HG03064 (cell line): ENCODE data around the gene TOMM34.
A peak's percentile ranks its signal among the peaks of the same experiment; 100 is the strongest.

Experiments
- ATAC-seq: cut with Tn5 transposase; IDR thresholded peaks from one replicate; pipeline ENCODE4 v1.9.1; 2021; ENCODE audit warnings: low read depth; ENCODE audit not compliant: unreplicated experiment

TOMM34 gene, protein sequence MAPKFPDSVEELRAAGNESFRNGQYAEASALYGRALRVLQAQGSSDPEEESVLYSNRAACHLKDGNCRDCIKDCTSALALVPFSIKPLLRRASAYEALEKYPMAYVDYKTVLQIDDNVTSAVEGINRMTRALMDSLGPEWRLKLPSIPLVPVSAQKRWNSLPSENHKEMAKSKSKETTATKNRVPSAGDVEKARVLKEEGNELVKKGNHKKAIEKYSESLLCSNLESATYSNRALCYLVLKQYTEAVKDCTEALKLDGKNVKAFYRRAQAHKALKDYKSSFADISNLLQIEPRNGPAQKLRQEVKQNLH

DNA sequence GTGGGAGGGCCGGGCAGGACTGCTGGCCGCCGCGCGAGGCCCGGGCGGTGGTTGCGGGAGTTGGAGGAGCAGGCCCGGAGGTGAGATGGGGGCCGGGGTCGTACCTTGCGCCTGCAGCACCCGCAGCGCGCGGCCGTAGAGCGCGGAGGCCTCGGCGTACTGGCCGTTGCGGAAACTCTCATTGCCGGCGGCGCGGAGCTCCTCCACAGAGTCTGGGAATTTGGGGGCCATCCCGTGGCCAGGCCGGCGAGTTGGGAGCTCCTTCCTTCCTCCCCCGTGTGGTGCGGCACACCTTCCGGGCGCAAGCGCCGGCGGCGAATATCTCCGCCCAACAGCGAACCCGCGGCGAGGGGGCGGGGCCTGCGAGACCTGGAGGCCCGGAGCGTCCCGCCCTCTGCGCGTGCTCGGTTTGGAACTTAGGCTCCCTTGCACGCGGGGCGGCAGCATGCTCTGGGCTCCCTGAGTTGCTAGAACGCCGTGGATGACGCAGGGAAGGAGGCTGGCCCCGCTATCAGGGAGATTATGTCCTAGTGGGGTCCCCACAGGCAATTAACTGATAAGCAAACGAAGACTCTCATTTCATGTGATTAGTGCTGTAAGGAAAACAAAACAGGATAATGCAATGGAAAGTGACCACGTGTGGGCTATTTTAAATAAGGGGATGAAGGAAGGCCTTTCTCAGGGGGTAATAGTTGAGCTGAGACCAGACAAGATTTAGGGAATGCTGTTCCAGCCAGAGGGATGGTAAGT, at the start of gene TOMM34:
Gene TOMM34 (minus strand): TSS at position 295 of the 750 bp plus-strand sequence. CDS start 64 bp downstream, at position 231.
- peak; percentile 75 for ATAC-seq

DNA sequence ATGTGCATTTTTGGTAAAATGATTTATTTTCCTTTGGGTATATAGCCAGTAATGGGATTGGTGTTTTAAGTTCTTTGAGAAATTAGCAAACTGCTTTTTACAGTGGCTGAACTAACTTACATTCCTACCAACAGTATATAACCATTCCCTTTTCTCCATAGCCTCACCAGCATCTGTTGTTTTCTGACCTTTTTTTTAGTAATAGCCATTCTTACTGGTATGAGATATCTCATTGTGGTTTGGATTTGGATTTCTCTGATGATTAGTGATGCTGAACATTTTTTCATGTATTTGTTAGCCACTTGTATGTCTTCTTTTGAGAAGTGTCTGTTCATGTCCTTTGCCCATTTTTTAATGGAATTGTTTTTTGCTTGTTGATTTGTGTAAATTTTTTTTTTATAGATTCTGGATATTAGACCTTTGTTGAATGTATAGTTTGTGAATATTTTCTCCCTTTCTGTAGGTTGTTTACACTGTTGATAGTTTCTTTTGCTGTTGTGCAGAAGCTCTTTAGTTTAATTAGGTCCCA, 48.4 kb upstream of the TOMM34 start:
- no peak for ATAC-seq

DNA sequence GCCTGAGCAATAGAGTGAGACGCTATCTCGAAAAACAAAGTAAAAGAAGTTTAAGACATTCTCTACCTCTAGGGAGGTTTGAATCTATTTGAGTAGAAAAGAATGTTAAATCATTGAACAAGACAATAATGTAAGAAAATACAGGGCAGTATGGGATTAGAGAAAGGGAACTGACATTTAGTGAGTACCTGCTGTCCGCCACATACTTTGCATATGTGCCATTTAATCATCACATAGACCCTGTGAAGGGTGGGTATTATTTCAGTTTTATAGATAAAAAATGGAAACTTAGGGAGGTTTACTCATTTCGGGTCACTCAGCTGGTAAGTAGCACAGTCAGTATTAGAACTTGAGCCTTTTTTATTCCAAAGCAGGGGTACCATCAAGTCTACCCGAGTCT, 37.5 kb upstream of the TOMM34 start:
- ATAC-seq = no peak

DNA sequence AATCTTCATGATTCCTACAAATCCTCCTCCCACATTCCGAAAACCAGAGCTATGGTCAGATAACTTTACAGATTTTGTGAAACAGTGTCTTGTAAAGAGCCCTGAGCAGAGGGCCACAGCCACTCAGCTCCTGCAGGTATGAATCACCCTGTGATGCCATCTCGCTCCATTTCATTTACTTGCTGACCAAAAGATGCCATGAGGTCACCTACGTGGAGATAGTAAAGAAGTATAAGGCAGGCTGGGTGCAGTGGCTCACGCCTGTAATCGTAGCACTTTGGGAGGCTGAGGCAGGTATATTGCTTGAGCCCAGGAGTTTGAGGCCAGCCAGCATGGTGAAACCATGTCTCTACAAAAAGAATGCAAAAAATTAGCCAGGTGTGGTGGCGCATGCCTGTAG, 37.0 kb upstream of the TOMM34 start:
- no peak for ATAC-seq

DNA sequence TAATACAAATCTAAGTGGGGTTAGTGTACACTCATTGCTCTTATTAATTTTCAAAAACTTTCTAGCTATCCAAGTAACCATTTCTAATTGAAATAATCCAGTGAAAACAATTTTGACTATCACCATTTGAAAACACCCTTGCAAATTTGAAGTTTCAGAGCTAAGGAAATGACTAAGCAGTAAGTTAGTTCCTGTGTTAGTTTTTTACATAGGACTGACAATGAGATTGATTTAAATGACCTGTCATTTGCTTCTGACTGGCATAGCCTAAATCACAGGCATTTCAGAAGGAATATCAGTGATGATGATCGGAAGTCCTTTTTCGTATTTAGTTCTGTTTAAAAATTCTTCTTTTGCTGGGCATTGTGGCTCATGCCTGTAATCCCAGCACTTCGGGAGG, 33.1 kb upstream of the TOMM34 start:
- no peak for ATAC-seq

DNA sequence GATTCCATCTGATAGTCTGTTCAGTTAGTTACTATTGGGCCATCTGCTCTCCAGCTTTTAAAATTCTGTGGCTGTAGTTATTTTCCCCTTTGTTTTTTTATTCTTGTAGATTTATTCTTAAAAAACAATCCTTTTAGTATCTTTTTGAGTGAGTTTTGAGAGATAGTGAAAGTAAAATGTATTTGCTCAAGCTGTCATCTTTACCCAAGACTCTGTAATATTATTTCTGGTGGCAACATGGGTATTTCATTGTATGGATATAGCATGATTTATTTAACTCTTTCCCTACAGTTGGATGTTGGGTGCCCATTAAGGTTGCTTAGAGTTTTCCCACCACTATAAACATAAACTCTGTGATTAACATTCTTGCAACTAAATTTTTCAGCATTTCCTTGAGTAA, 30.8 kb upstream of the TOMM34 start:
- ATAC-seq = no peak

DNA sequence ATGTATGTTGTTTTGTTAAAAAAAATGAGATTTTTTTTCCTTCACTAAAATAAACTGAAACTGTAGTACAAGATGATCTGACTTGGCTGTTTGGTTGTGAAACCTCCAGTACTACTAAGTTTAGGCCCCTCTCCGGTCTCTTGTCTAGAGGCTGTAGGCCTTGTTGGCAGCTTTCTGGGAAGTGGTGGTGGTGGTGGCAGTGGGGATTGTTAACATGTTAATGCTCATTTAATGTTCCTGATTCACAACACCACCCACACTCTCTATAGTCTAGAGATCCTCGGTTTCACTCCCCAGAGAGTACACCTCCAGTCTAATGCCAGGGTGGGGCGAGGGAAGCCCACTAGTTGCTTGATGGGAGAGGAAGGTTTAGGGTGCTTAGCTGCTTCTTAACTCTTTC, 30.2 kb upstream of the TOMM34 start:
- ATAC-seq = no peak

DNA sequence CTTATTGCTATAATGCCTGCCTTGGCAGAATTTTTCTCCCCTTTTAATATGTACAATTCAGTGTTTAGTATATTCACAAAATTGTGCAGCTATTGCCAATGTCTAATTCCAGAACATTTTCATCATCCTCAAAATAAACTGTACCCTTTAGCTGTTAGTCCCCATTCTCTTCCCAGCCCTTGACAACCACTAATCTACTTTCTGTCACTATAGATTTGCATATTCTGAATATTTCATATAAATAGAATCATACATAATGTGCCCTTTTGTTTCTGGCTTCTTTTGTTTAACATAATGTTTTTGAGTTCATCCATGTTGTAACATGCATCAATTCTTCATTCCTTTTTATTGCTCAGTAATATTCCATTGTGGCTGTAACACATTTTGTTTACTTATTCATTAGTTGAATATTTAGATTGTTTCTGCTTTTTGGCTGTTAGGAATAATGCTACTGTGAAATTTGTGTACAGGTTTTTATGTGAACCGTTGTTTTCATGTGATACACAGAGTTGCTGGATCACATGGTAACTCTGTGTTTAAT, 28.5 kb upstream of the TOMM34 start:
- ATAC-seq = no peak

DNA sequence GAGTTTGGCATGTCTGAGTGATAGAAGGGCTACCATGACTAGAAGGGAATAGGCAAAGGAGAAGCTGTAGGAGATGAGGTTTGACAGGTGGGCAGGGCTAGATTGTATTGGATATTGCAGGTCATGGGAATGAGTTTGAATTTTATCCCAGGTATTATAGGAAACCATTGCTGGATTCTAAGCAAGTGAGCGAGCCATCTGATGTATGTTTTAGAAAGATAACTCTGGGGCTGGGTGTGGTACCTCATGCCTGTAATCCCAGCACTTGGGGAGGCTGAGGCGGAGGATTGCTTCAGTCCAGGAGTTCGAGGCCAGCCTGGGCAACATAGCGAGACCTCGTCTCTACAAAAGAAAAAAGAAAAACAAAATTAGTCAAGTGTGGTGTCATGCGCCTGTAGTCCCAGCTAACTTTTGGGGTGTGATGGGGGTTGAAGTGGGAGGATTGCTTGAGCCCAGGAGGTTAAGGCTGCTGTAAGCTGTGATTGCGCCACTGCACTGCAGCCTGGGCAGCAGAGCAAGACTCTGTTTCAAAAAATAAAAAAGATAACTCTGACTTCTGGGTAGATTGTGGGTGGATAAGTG, 23.0 kb upstream of the TOMM34 start:
- ATAC-seq = no peak

DNA sequence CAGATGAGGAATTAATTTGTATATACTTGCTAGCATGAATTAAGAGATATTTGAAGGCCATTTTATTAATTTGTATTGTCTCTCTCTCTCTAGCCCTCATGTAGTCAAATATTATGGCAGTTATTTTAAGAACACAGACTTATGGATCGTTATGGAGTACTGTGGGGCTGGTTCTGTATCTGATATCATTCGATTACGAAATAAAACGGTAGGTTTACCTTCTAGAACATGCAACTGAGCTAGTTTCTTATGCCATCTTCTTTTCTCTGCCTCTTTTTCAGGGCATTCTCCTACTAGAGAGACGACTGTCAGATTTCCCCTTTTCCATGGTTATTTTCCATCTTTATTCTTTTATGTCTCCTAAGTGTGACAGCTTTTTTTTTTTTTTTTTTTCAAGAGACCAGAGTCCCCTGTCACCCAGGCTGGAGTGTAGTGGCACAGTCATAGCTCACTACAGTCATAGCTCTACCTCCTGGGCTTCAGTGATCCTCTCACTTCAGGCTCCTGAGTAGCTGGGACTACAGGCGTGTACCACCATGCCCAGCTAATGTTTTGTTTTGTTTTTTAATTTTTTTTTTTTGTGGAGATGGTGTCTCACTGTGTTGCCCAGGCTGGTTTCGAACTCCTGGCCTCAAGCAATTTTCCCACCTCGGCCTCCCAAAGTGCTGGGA, 21.7 kb upstream of the TOMM34 start:
- no peak for ATAC-seq

DNA sequence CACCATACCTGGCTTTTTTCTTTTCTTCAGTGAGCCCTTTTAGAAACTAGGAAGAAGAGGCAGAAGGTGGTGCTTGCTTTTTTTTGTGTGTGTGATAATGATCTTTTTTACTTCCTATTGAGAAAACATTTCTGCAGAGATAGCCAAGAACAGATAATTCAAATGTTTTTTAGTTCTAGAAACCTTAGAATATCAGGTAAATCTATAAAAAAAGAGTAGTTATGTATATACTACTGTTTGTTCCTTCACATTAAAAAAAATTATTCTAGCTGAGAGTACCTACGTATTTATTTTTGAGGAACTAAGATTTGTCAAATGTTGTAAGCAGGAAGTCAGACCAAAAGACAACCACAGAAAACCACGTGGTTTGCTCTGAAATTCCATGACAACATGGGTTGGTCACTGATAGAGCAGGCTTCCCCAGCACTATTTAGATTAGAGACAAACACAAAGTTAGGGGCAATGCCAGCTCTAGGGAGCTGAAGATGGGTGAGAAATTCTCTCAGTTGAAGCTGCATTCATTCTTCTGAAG, 19.0 kb upstream of the TOMM34 start:
- ATAC-seq = peak; percentile 70

DNA sequence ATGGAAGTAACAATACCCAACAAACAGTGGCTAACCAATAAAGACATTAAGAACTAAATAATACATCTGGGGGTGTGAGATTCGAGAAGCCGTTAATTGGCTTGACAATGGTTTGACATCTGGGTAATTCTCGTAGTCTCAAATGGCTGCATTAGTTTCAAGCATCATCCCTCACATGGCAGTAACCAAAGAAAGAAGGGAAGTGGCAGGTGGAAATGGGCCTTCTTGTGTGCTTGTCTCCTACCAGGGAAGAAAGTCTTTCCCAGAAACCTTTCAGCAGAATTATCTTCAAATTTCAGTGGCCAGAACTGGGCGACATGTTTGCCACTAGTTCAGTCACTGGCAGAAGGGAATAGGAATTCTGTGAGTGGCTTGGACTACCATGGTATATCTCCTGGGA, 16.5 kb upstream of the TOMM34 start:
- ATAC-seq = no peak

DNA sequence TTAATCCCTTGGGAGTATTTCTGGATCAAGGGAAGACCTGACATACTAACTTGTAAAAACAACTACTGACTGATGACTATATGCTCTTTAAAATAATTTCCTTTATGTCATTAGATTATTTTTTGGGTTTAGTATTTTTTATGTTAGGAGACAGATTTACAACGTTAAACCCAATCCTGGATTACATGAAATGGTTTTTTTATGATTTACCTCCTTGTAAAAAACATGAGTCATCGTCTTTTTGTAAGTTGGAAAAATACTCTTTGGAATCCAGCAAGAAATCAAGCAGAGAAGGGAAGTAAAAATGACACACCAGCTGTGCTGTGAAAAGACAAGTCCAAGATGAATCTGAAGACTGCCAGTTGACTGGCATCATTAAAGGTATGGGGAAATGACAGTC, 12.9 kb upstream of the TOMM34 start:
- ATAC-seq = no peak

DNA sequence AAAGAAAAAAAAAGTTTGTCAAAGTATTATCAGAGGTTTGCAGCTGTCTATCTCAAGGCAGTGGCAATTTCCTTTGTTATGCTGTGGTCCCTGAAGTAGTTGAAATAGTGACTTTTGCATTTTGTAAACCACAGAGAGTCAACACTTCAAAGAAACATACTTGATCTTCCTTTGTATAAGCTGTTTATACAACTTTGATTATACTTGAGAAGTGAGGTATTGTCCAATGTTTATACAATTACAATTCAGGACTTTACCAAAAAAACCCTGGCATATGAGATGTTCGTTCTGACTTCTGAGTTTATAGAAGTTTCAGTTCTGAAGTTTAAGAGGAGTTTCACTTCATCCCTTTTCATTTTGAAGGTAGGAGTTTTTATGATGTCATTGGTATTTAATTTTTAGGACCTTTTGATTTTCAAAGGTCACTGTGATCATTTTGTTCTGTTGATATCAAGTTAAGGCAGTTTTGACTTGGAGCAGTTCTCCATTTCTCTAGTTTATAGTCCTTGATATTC, 10.1 kb upstream of the TOMM34 start:
- ATAC-seq = no peak

DNA sequence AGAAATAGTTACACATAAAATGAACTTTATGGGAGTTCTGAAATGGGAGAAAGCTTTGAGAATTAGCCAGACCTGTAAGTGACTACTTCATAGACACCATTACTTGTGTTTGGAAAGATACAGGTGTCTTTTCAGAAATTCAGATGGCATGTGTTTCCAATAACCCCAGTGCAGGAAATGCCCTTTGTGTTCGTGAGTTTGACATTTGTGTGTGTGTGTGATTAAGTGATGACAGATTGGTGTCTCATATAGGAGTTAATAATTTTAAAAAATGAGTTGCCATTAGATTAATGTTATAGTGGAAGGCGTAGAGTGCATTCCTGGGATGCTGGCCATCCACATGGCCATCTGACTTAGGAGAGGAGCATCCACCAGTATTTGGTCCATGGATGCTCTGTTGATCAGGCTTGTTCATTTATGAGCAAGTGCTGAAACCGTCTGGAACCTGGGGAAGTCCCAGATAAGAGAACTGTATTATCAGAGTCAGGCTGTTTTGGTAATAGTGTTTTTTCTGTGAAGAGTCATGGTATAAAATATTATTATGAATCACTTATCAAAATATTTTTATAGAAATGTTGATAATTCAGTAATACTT, 9.2 kb upstream of the TOMM34 start:
- no peak for ATAC-seq

DNA sequence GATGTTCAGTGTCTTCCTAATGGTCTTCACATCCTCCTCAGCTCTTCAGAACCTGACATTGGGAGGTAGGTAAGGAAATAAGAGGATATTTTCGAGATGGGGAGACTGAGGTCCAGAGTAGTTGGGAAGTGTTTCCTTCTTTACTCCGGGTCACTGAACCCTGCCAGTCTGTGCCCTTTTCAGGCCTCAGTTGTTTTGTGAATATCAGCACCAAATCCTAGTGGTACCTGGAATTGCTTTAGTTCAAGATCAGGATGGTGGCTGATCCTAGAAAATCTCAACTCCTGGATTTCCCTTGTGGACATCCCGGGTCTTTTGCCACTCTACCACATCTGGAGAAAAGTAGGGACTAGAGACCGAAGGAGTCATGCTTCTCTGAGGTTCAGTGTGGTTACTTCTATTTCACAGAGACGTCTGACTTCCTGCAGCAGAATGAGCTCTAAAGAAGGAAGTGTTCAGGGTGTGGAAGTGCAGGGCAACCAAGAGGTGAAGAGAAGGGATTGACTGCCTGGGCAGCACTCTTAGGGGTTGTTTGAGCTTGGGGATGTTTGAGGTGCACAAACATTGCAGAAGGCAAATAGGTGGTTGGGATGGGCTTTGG, 7.1 kb upstream of the TOMM34 start:
- no peak for ATAC-seq

DNA sequence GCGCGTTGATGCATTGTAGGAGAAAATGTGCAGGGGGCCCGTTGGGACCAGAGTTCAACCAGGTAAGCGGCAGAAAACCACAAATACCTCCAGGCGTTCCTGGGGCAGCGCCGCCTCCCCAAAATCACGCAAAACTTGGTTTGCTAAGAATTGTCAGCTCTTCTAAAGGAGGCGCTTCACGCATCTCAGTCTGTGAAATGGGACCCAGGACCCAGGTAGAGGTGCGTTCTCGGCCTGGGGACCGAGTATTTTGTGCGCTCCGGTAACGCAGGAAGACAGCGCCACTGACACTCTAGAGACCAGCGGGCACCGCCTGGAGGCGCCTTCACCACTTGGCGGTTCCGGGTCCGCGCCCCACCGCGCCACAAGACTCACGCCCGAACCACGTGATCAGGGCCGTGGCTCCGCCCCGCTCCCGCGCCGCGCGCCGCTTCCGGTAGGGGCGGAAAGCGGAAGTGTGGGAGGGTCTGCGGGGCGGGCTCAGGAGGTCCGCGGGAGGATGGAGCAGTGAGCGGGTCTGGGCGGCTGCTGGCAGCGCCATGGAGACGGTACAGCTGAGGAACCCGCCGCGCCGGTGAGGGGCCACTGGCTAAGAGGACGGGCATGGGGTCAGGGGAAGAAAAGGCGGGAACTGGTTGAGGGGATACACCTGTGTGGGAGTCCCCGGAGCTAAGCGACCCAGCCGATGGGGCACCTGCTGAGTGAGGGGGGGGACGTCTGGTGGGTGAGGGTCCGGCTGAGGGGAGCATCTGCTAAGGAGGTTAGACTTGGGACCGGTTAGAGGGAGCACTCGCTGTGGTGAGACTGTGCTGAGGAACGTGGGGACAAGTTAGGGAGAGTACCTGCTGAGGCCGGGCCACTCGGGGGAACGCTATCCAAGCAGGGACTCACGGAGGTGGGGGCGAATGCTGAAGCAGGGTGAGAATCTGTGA, 6.1 kb upstream of the TOMM34 start, which contains the start of gene STK4:
Gene STK4 (plus strand): TSS at position 483 of the 932 bp plus-strand sequence. CDS start 57 bp downstream, at position 540.
- ATAC-seq = peak; percentile 58

DNA sequence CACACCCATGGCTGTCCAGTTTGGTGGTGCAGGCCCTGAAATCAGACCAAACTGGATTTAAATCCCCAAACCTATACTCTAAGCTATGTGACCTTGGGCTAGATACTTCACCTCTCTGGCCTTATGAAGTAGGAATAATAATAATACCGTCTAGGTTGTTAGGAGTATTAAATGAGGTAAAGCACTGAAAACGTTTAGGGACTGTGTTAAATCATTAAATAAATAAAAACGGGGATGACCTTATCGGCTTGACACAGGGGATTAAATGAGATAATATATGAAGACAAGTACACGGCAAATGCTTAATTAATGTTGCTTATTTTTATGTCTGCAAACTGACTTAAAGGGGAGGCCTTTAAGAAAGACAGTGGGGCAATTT, 5.4 kb upstream of the TOMM34 start:
- no peak for ATAC-seq
